ENCODE measurements around the gene TCF12.

DNA sequence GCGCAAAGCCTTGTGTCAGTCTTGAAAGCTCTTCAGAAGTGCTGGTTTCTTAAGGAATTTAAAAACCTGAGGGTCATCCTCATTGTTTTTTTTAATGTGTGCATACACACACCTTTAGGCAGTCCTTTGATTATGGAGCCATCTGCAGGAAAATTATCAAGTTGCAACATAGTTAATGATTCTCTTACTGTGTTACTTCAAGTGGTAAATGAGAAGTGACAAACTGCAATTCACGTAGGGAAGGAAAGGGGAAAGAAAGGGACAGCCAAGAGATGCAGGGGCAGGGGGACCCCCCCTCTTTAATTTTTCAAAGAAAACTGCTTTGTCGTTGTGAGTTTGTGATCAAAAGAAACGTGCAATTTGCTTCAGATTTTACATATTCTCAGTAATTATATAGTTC, 295.4 kb downstream of the TCF12 start:
- TF ChIP-seq, protein P1, sequence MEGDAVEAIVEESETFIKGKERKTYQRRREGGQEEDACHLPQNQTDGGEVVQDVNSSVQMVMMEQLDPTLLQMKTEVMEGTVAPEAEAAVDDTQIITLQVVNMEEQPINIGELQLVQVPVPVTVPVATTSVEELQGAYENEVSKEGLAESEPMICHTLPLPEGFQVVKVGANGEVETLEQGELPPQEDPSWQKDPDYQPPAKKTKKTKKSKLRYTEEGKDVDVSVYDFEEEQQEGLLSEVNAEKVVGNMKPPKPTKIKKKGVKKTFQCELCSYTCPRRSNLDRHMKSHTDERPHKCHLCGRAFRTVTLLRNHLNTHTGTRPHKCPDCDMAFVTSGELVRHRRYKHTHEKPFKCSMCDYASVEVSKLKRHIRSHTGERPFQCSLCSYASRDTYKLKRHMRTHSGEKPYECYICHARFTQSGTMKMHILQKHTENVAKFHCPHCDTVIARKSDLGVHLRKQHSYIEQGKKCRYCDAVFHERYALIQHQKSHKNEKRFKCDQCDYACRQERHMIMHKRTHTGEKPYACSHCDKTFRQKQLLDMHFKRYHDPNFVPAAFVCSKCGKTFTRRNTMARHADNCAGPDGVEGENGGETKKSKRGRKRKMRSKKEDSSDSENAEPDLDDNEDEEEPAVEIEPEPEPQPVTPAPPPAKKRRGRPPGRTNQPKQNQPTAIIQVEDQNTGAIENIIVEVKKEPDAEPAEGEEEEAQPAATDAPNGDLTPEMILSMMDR (IDR thresholded peaks at IDR 0.05; ENCODE audit: insufficient read depth, low read length): no peak
- TF ChIP-seq POLR2AphosphoS5 (IDR thresholded peaks at IDR 0.05; ENCODE audit: low read depth) (no peak), GABPA (IDR thresholded peaks at IDR 0.05; ENCODE audit: low read depth) (no peak)
- TF ChIP-seq, protein P2, sequence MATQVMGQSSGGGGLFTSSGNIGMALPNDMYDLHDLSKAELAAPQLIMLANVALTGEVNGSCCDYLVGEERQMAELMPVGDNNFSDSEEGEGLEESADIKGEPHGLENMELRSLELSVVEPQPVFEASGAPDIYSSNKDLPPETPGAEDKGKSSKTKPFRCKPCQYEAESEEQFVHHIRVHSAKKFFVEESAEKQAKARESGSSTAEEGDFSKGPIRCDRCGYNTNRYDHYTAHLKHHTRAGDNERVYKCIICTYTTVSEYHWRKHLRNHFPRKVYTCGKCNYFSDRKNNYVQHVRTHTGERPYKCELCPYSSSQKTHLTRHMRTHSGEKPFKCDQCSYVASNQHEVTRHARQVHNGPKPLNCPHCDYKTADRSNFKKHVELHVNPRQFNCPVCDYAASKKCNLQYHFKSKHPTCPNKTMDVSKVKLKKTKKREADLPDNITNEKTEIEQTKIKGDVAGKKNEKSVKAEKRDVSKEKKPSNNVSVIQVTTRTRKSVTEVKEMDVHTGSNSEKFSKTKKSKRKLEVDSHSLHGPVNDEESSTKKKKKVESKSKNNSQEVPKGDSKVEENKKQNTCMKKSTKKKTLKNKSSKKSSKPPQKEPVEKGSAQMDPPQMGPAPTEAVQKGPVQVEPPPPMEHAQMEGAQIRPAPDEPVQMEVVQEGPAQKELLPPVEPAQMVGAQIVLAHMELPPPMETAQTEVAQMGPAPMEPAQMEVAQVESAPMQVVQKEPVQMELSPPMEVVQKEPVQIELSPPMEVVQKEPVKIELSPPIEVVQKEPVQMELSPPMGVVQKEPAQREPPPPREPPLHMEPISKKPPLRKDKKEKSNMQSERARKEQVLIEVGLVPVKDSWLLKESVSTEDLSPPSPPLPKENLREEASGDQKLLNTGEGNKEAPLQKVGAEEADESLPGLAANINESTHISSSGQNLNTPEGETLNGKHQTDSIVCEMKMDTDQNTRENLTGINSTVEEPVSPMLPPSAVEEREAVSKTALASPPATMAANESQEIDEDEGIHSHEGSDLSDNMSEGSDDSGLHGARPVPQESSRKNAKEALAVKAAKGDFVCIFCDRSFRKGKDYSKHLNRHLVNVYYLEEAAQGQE (IDR thresholded peaks at IDR 0.05; ENCODE audit: insufficient replicate concordance, low read depth): no peak

Measured in HL-60 (cell line).